ENCODE results near the gene SIRT6.
"Not testable (repeated sequence)": the region's sequence is repeated elsewhere in the genome, so short reads cannot be mapped to it uniquely, and the experiment has no call there.

SIRT6 gene

GRCh38 chr19:4182084-4182810, at the start of gene SIRT6, which contains the start of gene ANKRD24:
Gene SIRT6 (minus strand): TSS chr19:4182563. CDS start chr19:4182539, 24 bp downstream.
Gene ANKRD24 (plus strand): TSS chr19:4182689. CDS start chr19:4186426, 3,737 bp downstream.
- peak; percentile 96 for DNase-seq
- Mint-ChIP-seq H3K4me1 (peaks cover 28 to 70% of the 10 kb centered on the region in 2 donors), H3K27me3 (peaks cover 0 to 6% of the 10 kb centered on the region in 2 donors), H3K4me3 (peak within 1 kb of the TSS; percentile 93 to 99), H3K36me3 (peaks cover 18 to 35% of the 10 kb centered on the region in 2 donors), H3K9me3 (no peaks in the 10 kb centered on the region), H3K27ac (peak within 1 kb of the TSS; percentile 99)
- peak; percentile 86 to 91 for ATAC-seq (replicated peaks)

GRCh38 chr19:4232139-4232538, 49.8 kb upstream of the SIRT6 start:
- Mint-ChIP-seq H3K4me1 (peaks cover 10 to 16% of the 10 kb centered on the region in 2 donors), H3K36me3 (peaks cover 23 to 32% of the 10 kb centered on the region in 2 donors)
- not testable (repeated sequence) for ATAC-seq (replicated peaks); H3K4me3 Mint-ChIP-seq; H3K27ac Mint-ChIP-seq; H3K9me3 Mint-ChIP-seq; DNase-seq; H3K27me3 Mint-ChIP-seq

GRCh38 chr19:4231521-4231920, 49.2 kb upstream of the SIRT6 start:
- H3K27ac Mint-ChIP-seq; H3K27me3 Mint-ChIP-seq; H3K9me3 Mint-ChIP-seq; ATAC-seq (replicated peaks); DNase-seq: not testable (repeated sequence)
- H3K4me3 Mint-ChIP-seq = peak overlapping the region in 1 of 2 donors; percentile 15
- peaks cover 12 to 14% of the 10 kb centered on the region in 2 donors for H3K4me1 Mint-ChIP-seq
- peaks cover 17 to 26% of the 10 kb centered on the region in 2 donors for H3K36me3 Mint-ChIP-seq

GRCh38 chr19:4230237-4230636, 47.9 kb upstream of the SIRT6 start:
- H3K4me3 Mint-ChIP-seq; H3K27me3 Mint-ChIP-seq; H3K9me3 Mint-ChIP-seq; DNase-seq; ATAC-seq (replicated peaks): not testable (repeated sequence)
- H3K27ac Mint-ChIP-seq = peak overlapping the region; percentile 48
- H3K4me1 Mint-ChIP-seq = peaks cover 17 to 19% of the 10 kb centered on the region in 2 donors
- peaks cover 17 to 23% of the 10 kb centered on the region in 2 donors for H3K36me3 Mint-ChIP-seq

- H3K9me3 Mint-ChIP-seq = peaks cover 0 to 3% of the 10 kb centered on the region in 2 donors
- peak within 1 kb of the TSS; percentile 48 for H3K27ac Mint-ChIP-seq
- H3K36me3 Mint-ChIP-seq = peaks cover 17 to 19% of the 10 kb centered on the region in 2 donors
- ATAC-seq (replicated peaks) (peak; percentile 88 to 93), DNase-seq (peak; percentile 95)
- H3K27me3 Mint-ChIP-seq = no peaks in the 10 kb centered on the region
- peaks cover 17 to 19% of the 10 kb centered on the region in 2 donors for H3K4me1 Mint-ChIP-seq
- no peak within 1 kb of the TSS for H3K4me3 Mint-ChIP-seq
Measured at GRCh38 chr19:4229179-4229931, 47.0 kb upstream of the SIRT6 start, which contains the start of gene EBI3. Gene EBI3 (plus strand): TSS chr19:4229523. CDS start chr19:4229551, 28 bp downstream.

GRCh38 chr19:4228765-4229178, 46.4 kb upstream of the SIRT6 start:
- no peak for ATAC-seq (replicated peaks)
- no peak for DNase-seq
- Mint-ChIP-seq H3K36me3 (peaks cover 14 to 17% of the 10 kb centered on the region in 2 donors), H3K9me3 (peaks cover 0 to 3% of the 10 kb centered on the region in 2 donors), H3K4me1 (peaks cover 15 to 19% of the 10 kb centered on the region in 2 donors), H3K4me3 (no peak overlapping the region), H3K27ac (no peak overlapping the region), H3K27me3 (no peaks in the 10 kb centered on the region)

GRCh38 chr19:4227771-4228170, 45.4 kb upstream of the SIRT6 start:
- peaks cover 0 to 2% of the 10 kb centered on the region in 2 donors for H3K9me3 Mint-ChIP-seq
- H3K27me3 Mint-ChIP-seq = no peaks in the 10 kb centered on the region
- peaks cover 4 to 8% of the 10 kb centered on the region in 2 donors for H3K36me3 Mint-ChIP-seq
- H3K4me3 Mint-ChIP-seq = no peak overlapping the region
- DNase-seq = no peak
- no peak overlapping the region for H3K27ac Mint-ChIP-seq
- ATAC-seq (replicated peaks) = no peak
- H3K4me1 Mint-ChIP-seq = peaks cover 9% of the 10 kb centered on the region in 2 donors

GRCh38 chr19:4225885-4226284, 43.5 kb upstream of the SIRT6 start:
- no peak overlapping the region for H3K27ac Mint-ChIP-seq

GRCh38 chr19:4224470-4224869, 42.1 kb upstream of the SIRT6 start:
- Mint-ChIP-seq H3K4me1 (peaks cover 9% of the 10 kb centered on the region in 2 donors), H3K27ac (no peak overlapping the region), H3K4me3 (no peak overlapping the region), H3K9me3 (peaks cover 0 to 2% of the 10 kb centered on the region in 2 donors), H3K27me3 (no peaks in the 10 kb centered on the region), H3K36me3 (peaks cover 0 to 1% of the 10 kb centered on the region in 2 donors)
- no peak for DNase-seq
- no peak for ATAC-seq (replicated peaks)

More at GRCh38 chr19:4225885-4226284, 43.5 kb upstream of the SIRT6 start:
- DNase-seq (no peak), ATAC-seq (replicated peaks) (no peak)
- Mint-ChIP-seq H3K36me3 (peaks cover 0 to 1% of the 10 kb centered on the region in 2 donors), H3K4me3 (peak overlapping the region in 1 of 2 donors; percentile 28), H3K9me3 (peaks cover 0 to 2% of the 10 kb centered on the region in 2 donors), H3K27me3 (no peaks in the 10 kb centered on the region), H3K4me1 (peaks cover 9 to 11% of the 10 kb centered on the region in 2 donors)

GRCh38 chr19:4220188-4220587, 37.8 kb upstream of the SIRT6 start:
- peaks cover 0 to 5% of the 10 kb centered on the region in 2 donors for H3K9me3 Mint-ChIP-seq
- no peaks in the 10 kb centered on the region for H3K36me3 Mint-ChIP-seq
- H3K27me3 Mint-ChIP-seq = no peaks in the 10 kb centered on the region
- H3K4me1 Mint-ChIP-seq = peaks cover 0 to 6% of the 10 kb centered on the region in 2 donors
- no peak overlapping the region for H3K4me3 Mint-ChIP-seq
- DNase-seq (no peak), ATAC-seq (replicated peaks) (no peak)
- H3K27ac Mint-ChIP-seq = peak overlapping the region; percentile 31

GRCh38 chr19:4218523-4218922, 36.2 kb upstream of the SIRT6 start:
- not testable (repeated sequence) for H3K4me1 Mint-ChIP-seq; H3K27ac Mint-ChIP-seq; DNase-seq; H3K4me3 Mint-ChIP-seq; H3K36me3 Mint-ChIP-seq; H3K27me3 Mint-ChIP-seq; H3K9me3 Mint-ChIP-seq; ATAC-seq (replicated peaks)

GRCh38 chr19:4217429-4218264, 35.3 kb upstream of the SIRT6 start:
- DNase-seq (no peak), ATAC-seq (replicated peaks) (no peak)
- Mint-ChIP-seq H3K9me3 (peaks cover 0 to 5% of the 10 kb centered on the region in 2 donors), H3K36me3 (no peaks in the 10 kb centered on the region), H3K27ac (no peak overlapping the region), H3K27me3 (peaks cover 0 to 6% of the 10 kb centered on the region in 2 donors), H3K4me3 (no peak overlapping the region), H3K4me1 (peaks cover 5 to 7% of the 10 kb centered on the region in 2 donors)

GRCh38 chr19:4216846-4217245, 34.5 kb upstream of the SIRT6 start:
- Mint-ChIP-seq H3K27ac (no peak overlapping the region), H3K36me3 (no peaks in the 10 kb centered on the region), H3K4me1 (peaks cover 5 to 6% of the 10 kb centered on the region in 2 donors), H3K4me3 (no peak overlapping the region), H3K27me3 (peaks cover 3 to 11% of the 10 kb centered on the region in 2 donors), H3K9me3 (peaks cover 0 to 5% of the 10 kb centered on the region in 2 donors)
- DNase-seq (no peak), ATAC-seq (replicated peaks) (no peak)

Measured in stimulated activated naive B cell treated with anti-CD40 and anti-IgM and Interleukin-4, amounts not matched to agents 10 μg/mL and 1 μg/mL and 100 μg/mL, for 72 hours (primary cell).